Inflammatory macrophage (primary cell): ENCODE data around the gene MPRIP.

ENCODE experiments used
- DNase-seq, 2 donors: peaks; one replicate each; pipeline ENCODE4 v3.0.0-alpha.2; 2020 to 2022

The MPRIP gene

DNA sequence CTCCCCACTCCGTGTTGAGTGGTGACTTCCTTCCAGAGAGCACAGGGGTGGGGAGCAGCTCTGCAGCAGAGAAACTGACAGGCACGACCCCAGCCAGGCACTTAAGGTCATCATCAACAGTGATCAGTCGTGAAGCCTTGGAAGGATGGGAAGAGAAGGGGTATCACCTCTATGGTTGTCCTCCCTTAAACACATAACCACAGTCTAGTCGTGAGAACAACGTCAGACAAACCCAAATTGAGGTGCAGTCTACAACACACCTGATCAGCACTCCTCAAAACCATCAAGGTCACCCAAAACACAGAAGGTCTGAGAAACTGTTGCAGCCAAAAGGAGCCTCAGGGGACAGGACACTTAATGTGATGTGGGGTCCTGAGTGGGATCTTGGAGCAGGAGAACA lies 68.3 kb downstream of the MPRIP start:
- DNase-seq: no peak

DNA sequence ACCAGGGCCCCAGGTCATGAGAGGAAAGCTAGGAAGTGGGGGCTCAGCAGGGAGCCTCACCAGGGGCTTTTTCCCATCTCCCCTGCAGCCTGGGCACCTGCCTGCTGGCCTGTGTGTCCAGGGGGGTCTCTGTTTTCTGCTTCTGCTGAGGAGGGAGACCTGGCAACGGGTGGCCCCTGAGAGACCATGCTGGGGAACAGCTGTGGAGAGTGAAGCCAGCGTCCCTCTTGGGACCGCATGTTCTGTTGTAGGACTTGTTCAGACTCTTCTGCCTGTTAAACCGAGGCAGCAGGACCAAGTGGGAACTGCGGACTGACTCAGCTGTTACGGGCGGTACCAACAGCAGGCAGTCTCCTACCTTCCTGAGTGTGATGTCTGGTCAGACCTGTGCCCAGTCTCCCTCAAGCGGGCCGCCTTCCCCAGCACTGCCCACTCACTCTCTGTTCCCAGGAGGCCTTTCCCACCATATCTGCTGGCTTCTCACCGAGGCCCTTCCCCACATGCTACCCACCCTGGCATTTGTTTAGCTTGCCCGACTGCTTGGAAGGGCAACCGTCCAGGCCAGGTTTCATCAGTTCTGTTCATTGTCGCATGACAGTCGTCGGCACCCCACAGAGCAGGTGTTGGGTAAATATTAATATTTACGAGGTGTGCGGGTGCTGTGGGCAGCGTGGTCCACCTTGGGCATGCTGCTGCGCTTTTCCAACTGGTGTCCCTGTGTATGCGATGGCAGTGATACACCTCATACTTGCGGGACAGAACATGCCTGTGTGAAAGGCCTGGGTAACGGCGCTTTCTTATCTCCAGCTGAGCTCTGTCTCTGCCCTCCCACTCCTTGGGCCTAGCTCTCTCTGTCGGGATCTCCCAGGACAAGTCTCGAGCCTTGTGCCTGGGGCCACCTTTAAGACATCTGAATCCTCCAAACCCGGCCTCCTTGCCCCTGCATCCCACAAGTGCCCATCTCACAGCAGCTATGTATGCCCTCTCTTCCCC lies 69.4 kb downstream of the MPRIP start:
- DNase-seq: no peak

DNA sequence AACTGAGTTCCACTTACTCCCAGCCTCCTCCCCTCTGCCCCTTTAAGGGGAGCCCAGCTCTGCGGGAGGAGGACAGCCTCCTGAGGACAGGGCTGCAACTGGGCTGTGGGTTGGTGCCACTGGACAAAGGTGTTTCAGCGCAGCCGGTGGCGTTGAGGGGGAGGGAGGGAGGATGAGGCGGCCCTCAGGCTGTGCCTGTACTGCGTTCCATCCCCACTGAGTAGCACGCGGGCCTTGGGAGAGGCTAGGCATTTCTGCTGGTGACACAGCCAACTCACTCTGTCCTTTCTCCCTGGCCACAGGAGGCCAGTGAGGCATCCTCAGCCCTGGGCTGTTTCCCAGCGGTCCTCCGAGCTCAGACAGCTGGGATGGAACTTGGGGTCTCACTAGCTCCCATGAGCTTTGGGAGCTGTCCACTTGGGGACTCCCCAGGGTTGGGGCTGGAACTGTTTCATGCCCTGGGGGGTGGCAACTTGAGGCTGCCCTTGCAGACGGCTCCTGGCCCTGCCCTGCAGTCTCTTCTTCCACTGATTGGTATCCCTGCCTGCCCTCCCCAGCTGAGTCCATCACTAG lies 70.5 kb downstream of the MPRIP start:
- no peak for DNase-seq

DNA sequence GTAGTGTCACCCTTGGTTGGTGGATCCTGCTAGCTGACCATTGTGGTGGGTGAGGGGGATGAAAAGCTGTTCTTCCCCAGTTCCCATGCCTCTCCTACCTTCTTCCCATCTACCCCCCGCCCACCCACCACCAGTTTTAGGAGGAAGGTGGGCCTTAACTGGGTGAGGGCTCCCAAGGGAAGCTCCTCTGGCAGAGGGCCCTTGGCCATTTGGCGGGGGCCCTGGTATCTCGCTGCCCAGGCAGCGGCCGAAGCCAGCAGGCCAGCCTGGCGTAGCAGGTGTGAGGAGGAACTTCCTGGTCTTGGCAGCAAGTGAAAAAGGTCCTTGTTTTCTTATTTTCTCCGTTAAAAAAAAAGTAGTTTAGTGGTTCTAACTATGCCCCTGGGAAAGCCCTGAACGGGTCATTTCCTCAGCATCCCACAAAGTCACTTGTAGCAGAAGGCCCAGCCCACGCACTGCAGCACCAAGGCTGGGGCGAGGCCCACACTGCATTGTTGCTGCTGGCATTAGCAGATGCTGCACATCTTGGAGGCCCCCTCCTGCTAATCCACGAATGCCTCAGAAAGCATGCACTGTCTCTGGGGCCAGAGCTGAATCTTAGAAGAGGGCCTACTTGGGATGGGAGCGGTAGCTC lies 72.5 kb downstream of the MPRIP start:
- DNase-seq: peak in 1 of 2 donors; percentile 49

DNA sequence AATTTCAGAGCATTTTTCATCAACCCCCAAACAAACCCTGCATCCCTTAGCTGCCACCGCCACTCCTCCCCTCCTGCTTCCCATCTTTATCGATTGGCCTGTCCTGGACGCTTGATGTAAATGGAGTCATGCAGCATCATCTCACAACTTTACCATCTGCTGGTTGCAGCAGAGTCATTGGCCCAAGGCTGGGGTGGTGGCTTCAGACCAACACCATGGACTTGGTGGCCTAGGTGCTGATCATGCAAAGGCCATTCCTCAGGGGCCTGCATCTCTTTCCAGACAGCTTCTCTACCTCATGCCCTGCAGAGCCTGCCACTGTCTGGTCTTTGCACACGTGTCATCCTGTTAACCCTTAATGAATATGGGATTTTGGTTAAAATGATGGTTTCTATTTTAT lies 73.4 kb downstream of the MPRIP start:
- no peak for DNase-seq

DNA sequence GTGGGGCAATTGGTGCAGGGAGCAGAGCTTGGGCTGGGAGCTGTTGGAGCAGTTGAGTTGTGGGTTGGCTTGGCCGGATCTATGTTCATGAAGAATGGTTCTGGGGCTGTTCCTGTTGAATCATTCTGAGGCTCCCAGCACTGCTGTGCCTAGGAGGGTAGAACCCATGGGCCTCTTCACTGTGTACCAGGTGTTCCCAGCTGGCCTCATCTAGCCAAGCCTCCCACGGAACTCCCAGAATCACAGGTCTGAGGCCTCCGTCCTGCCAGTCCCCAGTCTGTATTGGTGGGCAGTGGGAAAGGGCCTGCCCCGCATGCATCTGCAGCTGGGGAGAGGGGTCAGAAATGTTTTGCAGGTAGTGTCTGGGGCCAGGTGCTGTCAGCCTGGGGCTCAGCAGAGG lies 74.1 kb downstream of the MPRIP start:
- no peak for DNase-seq

DNA sequence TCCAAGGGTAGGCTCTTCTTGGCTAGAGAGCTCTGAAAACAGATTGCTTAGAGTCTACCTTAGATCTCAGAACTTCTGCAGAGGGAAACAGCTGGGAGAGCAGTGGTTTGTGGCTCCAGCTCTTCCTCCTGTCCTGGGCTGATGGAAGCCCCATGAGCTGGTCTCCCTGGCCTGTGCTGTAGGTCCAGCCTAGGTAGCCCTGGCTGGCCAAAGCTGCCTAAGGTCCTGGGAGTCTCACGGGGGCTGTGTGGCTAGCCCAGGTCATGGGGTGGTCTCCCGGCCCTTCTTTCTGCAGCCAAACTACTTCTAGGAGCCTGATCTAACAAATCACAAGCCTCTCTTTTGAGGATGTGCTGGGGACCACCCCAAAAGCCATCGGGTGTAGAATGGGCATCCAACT lies 75.7 kb downstream of the MPRIP start:
- no peak for DNase-seq

DNA sequence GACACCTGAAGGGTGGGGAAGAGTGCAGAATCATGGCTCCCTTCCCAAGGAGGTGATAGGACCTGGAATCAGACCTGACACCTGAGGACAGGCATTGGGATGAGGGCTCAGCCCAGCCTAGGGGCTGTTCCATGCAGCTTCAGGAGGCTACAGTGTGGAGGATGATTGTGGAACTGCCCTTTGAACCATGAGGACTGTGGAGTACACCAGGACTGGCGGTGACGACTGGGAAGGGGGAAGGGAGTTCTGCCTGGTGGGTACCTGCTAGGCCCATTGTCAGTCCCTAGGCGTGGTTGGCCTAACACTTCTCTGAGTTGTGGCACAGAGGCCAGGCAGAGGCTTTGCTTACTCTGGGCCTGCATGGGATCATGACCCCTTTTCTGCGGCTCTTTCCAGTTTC lies 76.1 kb downstream of the MPRIP start:
- no peak for DNase-seq

DNA sequence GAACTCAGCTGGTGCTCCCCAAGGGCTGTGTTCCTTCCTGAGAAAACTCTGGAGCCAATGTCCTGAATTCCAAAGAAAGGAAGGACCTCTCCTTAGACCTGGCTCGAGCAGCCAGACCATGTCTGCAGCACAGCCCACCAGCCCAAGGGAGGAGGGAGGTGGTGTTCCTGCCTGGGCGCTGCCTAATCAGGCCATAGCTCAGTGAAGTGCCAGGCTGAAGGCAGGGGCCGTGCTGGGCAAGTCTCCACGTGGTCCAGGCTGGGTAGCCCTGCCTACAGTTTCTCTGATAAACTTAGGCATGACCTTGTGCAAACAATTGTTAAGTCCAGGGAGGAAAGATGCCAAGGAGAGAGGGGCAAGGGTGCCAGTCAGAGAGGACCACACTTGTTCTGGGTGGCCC lies 76.8 kb downstream of the MPRIP start:
- DNase-seq: no peak

DNA sequence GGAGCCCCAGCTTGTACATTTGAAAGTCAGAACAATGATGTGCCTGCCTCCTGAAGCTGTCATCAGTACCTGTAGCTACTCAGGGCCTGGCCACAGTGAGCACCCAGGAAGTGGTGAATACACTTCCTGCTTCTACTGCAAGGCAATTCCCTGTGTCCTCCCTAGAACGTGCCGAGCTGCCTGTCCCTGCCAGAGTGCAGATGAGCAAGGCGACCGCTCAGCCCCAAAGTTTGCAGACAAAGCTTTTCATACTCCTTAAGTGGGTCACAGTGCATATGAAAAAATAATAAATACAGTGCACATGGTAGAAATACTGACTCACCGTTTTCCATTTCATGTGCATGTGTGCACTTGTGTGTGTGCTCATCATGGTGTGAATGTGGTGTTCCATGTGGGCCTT lies 77.3 kb downstream of the MPRIP start:
- no peak for DNase-seq

DNA sequence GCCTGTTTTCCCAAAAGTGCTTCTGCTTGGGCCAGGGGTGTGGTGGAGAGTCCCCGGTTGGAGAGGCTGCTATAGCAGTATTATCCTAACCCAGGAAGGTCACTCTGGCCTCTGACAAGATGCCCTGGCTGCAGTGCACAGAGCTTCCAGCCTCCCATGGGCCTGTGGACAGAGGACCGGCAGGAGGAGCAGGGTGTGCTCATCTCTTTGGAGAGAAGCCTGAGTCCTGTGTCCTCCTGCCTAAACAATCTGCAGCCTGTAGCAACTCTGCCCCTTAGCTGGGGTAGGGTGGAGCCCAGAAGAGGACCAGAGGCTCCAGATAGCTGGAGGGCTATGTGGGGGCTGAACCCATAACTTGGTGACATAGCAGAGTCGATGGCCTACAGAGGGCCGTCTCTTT lies 78.0 kb downstream of the MPRIP start:
- no peak for DNase-seq

DNA sequence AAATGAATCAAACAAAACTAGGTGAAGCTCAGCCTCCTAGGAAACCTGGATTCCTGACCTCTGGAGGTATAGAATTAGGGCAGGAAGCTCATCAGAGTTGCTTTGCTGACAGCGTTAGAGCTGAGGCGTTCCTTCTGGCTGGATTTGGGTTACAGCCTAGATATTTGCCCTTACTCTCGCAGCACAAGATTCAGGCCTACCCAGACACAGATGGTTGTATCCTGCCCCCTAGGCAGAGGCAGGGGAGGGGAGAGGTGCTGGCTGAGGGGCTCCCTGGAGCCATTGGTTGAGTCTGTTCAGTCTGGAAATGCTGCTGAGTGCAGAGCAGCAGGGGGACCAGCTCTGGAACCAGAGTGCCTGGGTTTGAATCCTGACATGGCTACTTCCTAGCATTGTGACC lies 78.4 kb downstream of the MPRIP start:
- DNase-seq: no peak

DNA sequence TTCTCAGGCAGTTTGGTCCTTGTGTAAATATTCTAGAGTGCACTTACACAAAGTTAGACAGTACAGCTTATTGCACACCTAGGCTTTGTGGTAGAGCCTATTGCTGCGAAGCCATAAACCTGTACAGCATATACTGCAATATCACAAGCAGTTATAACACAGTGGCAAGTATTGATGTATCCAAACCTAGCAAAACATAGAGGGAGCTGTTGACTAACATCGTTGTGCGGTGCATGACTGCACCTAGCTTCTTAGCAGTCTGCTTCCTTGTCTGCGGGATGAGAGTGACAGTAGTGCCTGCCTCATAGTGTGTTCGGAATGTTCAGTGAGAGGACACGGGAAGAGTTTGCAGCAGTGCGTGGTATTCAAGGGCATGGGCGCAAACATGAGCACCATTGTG lies 78.9 kb downstream of the MPRIP start:
- DNase-seq: no peak

DNA sequence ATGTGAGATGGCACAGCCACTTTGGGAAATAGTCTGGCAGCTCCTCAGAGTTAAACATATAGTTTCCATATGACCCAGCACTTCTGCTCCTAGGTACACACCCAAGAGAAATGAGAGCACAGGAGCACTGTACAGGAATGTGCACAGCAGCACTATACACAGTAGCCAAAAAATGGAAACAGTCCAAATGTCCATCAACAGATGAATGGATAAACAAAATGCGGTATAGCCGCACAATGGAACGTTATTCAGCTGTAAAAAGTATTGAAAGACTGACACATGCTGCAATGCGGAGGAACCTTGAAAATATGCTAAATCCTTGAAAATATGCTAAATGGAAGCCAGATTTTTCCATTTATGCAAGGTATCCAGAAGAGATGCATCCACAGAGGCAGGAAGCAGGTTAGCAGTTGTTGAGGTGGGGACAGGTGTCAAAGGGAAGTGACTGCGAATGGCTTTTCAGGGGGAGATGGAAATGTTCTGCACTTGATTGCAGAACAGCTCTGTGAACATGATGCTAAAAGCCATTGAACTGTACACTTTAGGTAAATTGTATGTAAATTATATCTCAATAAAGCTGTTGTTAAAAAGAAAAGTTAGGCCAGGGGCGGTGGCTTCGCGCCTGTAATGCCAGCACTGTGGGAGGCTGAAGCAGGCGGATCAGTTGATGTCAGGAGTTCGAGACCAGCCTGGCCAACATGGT lies 80.7 kb downstream of the MPRIP start:
- DNase-seq: no peak

DNA sequence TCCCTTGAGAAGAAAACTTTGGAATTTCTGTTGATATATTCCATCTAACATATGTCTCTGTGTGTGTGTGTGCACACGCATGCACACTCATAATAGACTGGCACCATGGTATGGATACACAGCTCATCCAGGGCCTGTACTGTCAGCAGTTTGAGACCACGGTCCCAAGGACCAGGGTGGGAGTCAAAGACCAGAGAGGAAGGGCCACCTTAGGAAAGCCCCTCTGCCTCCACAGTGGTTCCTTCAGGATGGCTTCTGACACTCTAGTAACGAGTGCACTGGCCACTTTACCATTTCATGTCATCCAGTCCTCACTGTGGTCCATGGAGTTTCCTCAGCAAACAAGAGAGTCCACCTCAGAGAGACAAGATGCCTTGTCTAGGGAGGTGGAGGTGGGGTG lies 82.1 kb downstream of the MPRIP start:
- DNase-seq: no peak

DNA sequence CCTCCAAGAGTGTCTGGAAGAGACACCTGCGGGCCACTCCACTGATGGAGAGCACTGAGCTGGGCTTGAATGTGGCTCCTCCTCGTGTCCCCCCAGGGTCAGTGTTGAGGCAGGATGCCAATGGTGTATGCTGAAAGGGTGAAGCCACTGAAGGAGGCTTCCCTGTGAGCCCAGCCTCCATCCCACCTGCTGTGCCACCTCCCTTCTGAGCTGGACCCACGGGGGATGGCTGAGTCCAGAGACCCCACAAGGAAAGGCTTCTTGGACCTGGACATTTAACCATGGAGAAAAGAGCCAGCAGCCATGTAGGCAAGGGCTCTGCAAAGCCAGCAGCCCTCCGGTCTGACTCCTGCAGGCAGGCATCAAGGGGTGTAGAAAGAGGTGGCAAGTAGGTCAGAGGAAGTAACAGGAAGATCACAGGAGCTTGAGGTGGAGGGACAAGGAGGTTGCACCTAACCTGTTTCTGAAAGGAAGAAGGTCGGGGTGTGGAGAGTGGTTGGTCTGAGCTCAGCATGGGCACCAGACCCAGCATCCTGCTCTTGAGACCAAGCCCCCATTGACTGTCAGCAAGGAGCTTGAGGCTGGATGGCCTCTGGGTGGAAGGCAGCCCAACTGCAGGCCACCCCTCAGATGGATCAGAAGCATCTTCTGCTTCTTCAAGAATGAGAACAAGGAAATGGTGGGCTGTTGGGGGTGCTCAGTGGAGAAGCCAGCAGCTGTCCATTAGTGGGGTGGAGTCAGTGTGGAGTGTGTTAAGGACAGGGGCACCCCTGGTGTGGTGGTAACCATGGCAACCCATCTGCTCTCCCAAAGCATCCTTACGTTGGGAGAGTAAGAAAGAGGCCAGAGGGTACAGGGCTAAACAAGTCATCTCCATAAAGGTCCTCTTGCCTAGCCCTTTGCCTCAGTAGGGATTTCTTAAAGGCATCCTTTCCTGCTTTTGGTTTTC lies 83.2 kb downstream of the MPRIP start:
- no peak for DNase-seq

DNA sequence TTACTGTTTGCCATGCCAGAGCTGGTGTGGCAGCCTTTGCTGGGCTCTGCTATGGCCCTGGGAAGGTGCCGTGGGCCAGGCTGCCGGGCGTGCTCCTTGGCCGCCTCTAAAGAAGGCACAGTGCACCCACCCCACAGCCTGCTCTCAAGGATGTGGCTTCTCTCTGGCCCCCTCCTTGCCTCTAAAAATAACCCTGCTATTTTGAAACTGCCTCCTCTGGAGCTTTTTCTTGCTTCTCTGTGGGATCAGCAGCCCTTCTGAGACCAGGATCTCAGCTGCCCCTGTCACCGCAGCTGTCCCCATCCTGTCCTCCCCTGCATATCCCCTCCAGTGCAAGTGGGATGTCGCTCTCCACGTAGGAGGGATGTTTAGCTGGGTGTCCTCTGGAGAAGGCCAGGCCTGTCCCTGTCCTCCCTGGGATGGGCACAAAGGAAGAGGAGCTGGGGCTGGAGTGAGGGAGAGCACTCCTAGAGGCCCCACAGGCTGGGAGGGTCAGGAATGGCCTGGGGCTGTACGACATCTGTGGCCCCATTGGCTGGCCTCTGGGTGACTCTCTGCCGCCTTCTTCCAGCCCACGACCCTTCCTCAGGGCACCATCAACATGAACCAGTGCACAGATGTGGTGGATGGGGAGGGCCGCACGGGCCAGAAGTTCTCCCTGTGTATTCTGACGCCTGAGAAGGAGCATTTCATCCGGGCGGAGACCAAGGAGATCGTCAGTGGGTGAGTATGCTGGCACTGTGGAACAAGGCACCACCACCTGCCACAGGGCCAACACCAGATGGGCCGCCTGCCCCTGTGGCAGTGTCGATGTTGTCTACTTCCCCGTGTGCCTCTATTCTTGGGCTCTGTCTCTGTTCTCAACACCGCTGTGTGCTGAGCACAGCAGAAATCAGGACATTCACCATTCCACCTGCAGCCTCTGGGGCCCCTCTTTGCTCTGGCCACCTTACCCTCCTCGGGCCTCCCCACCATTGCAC lies 84.2 kb downstream of the MPRIP start:
- no peak for DNase-seq

DNA sequence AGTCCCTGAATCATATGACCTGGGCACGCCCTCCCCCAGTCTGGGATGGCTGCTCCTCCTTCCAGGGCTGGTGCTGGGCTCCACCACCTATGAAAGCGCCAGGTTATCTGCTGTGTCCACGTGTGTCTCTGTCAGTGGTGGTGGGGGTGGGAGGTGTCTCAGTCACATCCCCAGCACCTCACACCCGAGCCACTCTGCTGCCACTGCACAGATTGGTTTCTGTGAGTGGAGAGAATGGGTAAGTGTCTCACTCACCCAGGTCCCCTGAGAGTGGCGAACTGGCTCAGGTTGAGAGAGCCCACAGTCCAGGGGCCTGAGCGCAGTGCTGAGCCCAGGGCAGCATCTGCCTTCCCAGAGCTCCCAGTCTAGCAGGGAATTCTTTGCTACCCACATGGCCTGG lies 84.9 kb downstream of the MPRIP start:
- DNase-seq: no peak

DNA sequence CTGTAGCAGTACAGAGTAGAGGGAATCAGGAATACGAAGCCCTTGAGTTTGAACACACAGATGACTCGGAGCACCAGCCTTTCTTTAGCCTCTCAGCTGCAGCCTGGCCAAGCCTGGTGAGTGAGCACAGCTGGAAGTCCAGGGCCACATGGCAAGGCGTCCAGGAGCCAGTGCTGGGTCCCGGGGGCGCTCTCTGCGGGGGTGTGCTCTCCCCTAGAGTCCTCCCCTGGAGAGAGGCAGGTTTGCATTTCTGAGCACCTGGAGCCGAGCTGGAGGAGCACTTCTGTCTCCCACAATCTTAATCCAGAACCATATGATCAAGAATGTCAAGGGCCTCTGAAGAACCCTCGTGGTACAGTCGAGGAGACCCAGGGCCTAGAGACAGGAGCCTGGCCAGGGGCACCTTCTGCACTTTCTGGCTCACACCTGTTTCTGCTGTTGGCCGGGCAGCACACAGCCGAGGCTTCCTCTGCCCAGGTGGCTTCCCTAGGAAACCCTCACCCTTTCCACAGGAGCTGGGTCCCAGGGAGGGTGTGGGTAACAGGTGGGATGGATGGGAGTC lies 85.6 kb downstream of the MPRIP start:
- DNase-seq: no peak

DNA sequence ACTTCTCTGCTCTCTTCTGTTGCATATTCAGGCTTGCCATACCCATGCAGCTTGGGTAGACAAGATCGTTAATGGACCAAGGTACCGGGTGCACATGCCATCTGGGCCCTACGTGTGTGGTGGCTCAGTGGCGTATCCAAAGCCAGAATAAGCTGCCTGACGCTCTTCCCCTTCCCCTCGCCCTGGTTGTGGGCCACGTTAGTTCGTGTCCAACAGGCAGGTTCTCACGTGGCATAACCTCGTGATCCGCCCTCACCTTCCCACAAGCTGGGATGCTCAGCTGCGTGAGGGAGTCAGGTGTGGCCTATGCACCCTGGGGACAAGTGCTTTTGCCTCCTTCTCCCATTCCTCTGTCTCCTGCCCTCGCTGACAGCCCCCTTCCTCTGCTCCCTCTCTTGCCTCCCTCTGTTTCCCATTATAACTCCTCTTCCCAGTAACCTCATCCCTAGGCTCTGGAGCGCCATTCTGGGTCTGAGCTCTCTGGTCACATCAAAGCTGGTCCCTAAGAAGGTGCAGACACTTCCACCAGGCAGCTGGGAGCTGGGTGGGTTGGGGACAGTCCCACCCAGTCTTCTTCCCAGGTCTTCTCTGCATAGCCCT lies 86.3 kb downstream of the MPRIP start:
- no peak for DNase-seq
